Measurements from ENCODE around the gene CCDC9.

Gene CCDC9

GRCh38 chr19:47255879-47256692 is at the start of gene CCDC9:
Gene CCDC9, plus strand, starts transcription at chr19:47256525. Its CDS starts 1,876 bp downstream, at chr19:47258401.
- peak; percentile 90 to 93 for DNase-seq (ENCODE audit: low read depth in 2 of 2)

DNA sequence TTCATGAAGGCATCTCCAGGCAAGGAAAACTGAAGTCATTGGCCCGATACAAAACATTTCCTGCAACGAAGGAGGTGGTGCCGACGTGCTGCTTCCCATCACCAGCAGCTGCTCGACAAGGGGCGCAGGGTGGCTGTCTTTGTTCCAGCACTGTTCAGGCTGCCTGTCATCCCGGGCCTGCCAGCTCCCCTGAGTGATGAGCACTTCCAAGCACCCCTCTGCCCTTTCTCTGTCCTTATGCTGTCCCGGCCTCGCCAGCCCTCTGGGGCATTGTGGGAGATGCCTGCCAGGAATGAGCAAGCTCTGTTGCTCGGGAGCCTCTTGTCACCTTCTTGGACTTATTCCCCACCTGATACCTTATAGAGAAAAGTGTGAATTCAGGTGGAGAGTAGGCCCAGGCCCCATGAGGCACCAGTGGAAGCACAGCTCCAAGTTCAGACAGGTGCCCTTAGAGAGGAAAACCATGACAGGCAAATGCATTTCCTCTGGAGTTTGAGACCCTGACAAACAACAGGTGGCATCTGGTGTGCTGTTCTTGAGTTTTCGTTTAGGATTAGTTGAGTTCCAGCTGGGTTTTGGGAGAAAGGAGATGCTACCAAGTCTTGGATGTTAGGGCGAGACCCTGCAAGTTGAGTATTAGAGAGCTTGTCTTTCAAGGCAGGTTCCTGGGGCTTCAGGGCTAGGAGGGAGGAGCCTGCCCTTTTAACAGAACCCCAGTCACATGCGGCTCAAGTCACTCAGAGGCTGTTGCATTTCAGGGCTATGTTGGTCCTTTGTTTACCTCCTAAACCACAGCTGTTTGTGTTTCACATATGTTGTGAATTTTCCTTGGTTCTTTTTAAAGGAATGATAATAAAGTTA is 46.8 kb upstream of the CCDC9 start:
- no peak for DNase-seq (ENCODE audit: low read depth in 2 of 2)

- no peak for DNase-seq (ENCODE audit: low read depth in 2 of 2)
Observed at GRCh38 chr19:47210180-47210490, 46.2 kb upstream of the CCDC9 start.

- no peak for DNase-seq (ENCODE audit: low read depth in 2 of 2)
Observed at GRCh38 chr19:47210689-47211316, 45.5 kb upstream of the CCDC9 start.

GRCh38 chr19:47215581-47215980 is 40.7 kb upstream of the CCDC9 start:
- no peak for DNase-seq (ENCODE audit: low read depth in 2 of 2)

DNA sequence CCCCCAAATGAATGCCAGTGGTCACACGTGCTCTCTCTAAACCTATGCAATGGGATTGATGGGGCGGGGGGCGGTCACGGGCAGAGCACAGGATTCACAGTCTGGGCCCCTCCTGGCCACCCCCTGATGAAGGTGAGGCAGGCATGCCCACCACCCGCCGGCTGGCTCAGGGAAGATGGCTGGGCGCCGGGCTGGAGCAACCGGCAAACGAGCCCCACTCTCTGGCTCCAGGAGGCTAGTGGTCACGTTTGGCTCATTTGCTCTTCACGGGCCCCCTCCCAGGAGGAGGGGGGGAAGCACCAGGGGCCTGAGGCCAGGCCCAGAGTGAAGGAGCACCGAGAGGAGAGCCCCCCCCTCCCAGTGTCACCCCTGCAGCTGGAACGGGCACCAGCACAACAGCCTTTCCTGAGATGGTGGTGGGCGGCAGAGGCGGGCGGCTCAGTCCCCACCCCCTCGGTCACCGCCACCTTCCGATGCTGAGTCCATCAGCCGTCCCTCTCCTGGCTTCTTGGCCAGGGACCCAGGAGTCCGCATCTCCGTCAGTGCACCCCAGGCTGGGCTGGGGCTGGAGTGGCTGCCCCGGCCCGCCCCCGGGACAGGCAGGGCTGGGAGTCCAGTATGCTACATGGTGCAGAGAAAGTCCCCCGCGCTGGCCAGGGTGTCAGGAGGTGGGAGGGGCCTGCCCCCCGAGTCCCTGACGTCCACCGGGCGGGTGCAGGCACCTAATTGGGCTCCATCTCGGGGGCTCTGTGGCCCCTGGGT is 35.1 kb upstream of the CCDC9 start:
- DNase-seq (ENCODE audit: low read depth in 2 of 2) = no peak

DNA sequence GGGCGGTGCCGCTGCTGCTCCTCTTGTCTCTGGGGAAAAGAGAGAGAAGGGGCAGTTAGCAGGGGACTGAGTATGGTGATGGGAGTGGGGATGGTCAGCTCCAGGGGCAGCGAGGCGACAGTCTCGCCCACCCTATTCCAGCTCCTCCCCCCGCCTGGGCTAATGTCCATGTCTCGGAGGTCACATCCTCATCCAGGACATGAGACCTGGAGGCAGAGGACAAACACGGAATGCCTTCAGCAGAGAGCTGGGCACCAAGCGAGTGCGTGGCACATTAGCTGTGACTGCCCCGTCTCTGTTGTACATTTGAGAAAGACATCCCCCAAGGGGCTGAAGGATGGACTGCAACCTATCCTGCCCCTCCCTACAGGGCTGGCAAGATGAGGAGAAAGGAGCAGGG is 34.4 kb upstream of the CCDC9 start:
- DNase-seq (ENCODE audit: low read depth in 2 of 2) = no peak

DNA sequence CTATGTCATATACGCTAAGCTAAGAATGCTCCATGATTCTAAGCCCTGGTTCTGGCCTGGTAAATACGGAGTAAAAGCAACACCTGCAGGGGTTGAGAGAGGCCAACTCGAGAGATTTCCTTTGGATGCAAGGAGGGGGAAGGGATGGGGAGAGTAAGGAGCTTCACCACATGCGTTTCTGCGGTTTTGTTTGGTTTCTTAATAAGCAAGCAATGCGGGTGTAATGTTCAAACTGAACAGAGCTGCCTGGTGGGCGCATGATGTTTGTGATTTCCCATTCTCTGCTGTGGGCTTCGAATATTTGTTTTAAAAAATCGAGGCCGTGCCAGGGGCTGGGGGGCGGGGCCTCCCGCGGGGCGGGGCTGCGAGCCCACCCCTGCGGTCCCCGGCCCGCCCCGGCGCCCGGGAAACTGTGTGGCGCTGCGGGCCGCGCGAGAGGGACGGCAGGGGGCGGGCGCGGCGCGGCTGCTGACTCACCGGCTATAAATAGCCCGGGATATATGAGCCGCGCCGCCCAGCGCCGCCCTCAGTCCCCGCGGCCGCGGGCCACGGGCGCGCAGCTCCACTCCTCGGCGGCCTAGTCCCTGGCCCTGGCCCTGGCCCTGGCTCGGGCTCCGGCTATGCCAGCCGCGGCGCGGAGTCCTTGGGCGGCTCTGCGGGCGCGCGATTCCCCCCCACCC is 30.4 kb upstream of the CCDC9 start:
- peak; percentile 76 to 81 for DNase-seq (ENCODE audit: low read depth in 2 of 2)

- DNase-seq (ENCODE audit: low read depth in 2 of 2) = no peak
Observed at GRCh38 chr19:47226426-47227351, 29.6 kb upstream of the CCDC9 start.

DNA sequence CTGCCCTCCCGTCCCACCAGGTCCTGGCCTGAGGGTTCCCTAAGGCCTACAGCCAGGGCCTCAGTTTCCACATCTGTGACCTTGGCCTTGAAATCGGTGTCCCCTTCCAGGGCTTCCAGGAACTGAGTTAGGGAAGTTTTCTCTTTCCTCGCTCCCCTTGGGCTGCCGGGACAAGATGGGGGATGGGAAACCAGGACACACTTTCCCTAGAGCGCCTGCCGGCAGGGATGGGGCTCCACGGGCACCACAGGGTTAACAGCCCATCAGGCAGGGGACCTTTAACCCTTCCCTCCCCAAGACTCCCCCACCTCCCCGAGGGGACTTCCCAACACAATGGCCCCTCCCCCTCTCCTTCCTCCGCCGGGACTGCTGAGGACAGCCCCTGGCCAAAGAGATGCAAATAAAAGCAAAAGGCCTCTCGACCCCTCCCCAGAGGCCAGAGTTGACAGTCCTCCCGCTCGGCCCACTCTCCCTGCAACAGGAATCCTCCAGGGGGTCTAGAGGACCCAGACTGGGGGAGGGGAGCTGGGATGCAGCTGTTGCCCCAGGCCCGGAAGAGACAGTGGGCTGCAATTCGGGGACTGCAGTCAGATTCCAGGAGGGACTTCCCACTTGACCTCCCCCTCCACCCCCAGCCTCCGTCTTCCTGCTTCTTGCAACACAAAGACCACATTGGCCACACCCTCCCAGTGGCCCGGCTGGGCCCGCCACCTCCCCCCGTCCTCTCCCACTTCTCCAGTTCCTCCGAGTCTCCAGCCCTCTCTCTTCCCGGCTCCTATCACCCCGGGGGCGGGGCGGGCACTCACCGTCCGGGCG is 28.8 kb upstream of the CCDC9 start:
- peak; percentile 75 to 80 for DNase-seq (ENCODE audit: low read depth in 2 of 2)

- DNase-seq (ENCODE audit: low read depth in 2 of 2) = no peak
Observed at GRCh38 chr19:47228168-47228936, 28.0 kb upstream of the CCDC9 start.

- no peak for DNase-seq (ENCODE audit: low read depth in 2 of 2)
Observed at GRCh38 chr19:47228937-47229675, 27.2 kb upstream of the CCDC9 start.

DNA sequence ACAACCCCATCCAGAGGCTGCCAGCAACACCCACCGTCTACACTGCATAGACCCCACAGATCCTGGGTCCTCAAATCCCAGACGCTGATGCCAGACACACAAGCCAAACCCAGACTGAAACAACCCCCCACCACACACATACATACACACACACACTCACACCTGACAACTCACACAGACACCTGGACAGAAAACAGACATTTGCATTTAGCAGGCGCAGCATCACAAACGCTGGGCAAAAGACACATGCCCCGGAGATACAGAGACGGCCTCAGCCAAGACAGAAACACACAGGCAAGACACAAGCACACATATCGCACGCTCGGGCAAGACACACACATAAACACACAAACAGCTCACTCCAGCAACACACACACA is 26.7 kb upstream of the CCDC9 start:
- DNase-seq (ENCODE audit: low read depth in 2 of 2) = no peak

DNA sequence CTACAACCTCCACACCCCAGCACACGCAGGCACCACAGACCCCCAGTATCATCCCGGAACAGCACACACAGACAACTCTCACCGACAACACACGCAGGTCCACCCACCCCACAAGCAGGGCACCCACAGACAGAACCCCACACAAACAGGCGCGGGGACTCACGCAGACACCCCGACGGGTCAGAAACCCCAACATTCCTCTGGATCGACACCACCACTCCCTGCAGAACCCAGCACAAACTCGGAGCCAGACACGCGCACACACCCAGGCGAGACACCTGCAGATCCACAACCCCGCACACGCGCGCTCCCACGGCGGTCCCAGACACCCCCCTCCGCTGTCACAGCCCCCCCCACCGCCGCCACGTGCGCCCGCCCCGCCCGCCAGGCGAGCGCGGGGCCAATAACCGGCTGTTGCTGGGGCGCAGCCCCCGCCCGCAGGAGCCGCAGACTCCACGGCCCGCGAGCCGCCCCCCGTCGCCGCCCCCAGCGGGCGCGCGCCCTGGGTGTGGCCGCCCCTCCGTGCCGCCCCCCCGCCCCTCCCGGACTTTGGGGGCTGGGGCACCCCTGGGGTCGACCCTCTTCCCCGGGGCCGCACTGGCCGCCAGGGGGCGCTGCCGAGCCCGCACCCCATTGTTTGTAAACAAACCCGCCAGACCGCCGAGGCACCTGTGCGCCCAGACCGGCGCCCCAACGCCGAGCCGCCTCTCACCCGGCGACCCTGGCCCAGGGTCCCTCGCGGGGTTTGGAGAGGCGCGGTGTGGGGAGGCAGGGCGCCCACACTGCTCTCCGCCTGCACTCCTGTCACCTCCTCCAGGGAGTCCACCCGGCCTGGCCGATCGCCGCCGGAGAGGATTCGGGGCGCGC is 26.0 kb upstream of the CCDC9 start:
- DNase-seq (ENCODE audit: low read depth in 2 of 2) = no peak

DNA sequence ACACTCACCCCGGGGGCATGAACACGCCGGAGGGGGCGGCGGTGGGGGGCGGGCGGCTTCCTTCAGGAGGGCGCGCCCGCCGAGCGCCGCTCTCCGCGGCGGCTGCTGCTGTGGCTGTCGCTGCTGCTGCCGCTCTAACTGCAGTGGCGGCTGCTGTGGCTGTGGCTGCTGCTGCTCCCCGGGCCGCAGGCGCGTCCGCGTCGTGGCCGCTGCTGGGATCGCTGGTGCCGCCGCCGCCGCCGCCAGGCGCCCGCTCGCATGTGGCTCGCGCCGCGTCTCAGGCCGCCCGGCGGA is 25.5 kb upstream of the CCDC9 start, which contains the start of gene BBC3:
BBC3 (minus strand) TSS at position 279 of the 294 bp plus-strand sequence. CDS start 2,768 bp downstream, outside the sequence.
- DNase-seq (ENCODE audit: low read depth in 2 of 2) = no peak

DNA sequence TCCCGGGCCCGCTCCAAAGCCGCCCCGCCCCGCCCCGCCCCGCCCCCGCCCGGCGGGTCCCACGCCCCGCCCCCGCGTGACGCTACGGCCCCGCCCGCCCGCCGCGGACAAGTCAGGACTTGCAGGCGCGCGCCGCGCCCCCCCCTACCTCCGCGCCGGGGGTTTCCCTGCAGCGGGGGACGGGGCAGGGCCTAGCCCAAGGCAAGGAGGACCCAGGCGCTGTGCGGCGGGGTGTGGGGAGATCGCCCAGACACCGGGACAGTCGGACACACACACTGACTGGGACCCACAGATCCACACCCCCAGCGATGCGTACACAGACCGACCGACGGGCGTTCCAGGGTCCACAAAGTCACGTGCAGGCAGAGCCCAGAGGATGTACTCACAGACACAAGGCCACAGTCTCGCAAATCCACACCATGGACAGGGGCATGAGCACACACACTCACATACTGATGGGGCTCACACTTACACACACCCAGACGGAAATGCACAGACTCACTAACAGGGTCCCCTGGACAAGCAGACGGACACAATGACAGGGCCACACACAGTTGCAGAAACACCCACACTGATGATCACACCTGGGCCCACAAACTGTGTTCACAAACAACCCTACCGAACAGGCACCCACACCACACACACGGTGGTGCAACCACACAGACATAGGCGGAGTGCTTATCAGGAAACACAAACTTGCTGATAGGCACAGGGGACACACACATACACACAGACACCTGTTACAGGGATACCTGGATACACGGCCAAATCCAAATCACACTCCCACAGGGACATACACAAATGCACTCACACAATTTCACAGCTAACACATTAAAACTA is 24.9 kb upstream of the CCDC9 start:
- DNase-seq (ENCODE audit: low read depth in 2 of 2) = peak in 1 of 2 experiments; percentile 69
